ENCODE results near the gene NADK.
"Not testable (repeated sequence)": the region's sequence is repeated elsewhere in the genome, so short reads cannot be mapped to it uniquely, and the experiment has no call there.

Gene NADK

DNA sequence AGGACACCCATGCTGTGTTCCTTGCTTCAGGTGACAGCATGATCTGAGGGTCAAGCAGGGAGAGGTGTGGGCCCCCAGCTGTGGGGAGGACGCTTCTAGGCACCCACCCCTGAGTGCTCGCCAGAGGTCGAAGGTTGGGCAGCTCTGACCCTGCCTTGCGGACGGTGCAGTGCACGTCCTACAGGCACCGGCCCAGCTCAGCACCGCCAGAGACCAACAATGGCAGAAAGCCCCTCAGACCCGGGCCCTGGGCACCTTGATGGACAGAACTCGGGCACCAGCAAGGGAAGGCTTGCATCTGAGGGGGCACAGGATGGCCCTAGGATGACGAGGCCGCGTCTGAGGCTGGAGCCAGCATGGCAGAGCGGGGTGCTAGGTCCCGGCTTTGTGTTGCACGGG lies 24.7 kb downstream of the NADK start:
- H3K4me1 ChIP-seq (ENCODE audit: control insufficient read depth in 1 of 2, insufficient read depth in 2 of 2, low read length in 2 of 2) = no peaks in the 10 kb centered on the region
- no peaks in the 10 kb centered on the region for H3K27me3 ChIP-seq (ENCODE audit: low read depth, low read length)
- H3K9me3 ChIP-seq (ENCODE audit: control insufficient read depth in 1 of 2, low read length in 2 of 2) = no peaks in the 10 kb centered on the region
- no peak overlapping the region for H3K4me3 ChIP-seq (ENCODE audit: low read depth in 1 of 2, low read length in 2 of 2)
- H3K27ac ChIP-seq (ENCODE audit: low read length) = no peak overlapping the region
- peaks cover 20 to 52% of the 10 kb centered on the region in 2 donors for H3K36me3 ChIP-seq (ENCODE audit: control insufficient read depth in 1 of 2, insufficient read depth in 2 of 2, low read length in 2 of 2)

GRCh38 chr1:1752636-1753606 lies 25.3 kb downstream of the NADK start:
- Histone ChIP-seq H3K36me3 (ENCODE audit: control insufficient read depth in 1 of 2, insufficient read depth in 2 of 2, low read length in 2 of 2) (peaks cover 20 to 52% of the 10 kb centered on the region in 2 donors), H3K4me1 (ENCODE audit: control insufficient read depth in 1 of 2, insufficient read depth in 2 of 2, low read length in 2 of 2) (no peaks in the 10 kb centered on the region), H3K9me3 (ENCODE audit: control insufficient read depth in 1 of 2, low read length in 2 of 2) (no peaks in the 10 kb centered on the region), H3K4me3 (ENCODE audit: low read depth in 1 of 2, low read length in 2 of 2) (no peak overlapping the region), H3K27me3 (ENCODE audit: low read depth, low read length) (no peaks in the 10 kb centered on the region), H3K27ac (ENCODE audit: low read length) (no peak overlapping the region)

DNA sequence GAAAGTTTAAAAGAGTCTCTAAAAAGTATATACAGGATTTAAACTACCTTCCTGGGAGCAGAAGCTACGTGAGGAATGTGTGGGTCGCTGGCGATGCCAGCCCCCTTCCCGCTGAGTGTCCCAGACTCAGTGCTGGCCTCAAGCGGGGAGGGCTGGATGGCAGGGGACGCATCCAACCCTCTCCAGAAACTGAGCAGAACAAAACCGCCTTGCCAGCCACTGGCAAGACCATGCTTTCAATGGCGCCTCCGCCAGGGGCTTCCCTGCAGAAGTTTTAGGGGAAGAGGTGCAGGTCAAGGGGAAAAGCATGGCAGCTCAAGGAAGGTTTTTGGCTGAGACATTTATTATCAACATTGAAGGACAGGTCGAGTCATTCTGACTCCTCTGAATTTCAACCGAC lies 26.1 kb downstream of the NADK start:
- Histone ChIP-seq H3K36me3 (ENCODE audit: control insufficient read depth in 1 of 2, insufficient read depth in 2 of 2, low read length in 2 of 2) (peaks cover 20 to 48% of the 10 kb centered on the region in 2 donors), H3K27me3 (ENCODE audit: low read depth, low read length) (no peaks in the 10 kb centered on the region), H3K9me3 (ENCODE audit: control insufficient read depth in 1 of 2, low read length in 2 of 2) (no peaks in the 10 kb centered on the region), H3K4me1 (ENCODE audit: control insufficient read depth in 1 of 2, insufficient read depth in 2 of 2, low read length in 2 of 2) (no peaks in the 10 kb centered on the region), H3K4me3 (ENCODE audit: low read depth in 1 of 2, low read length in 2 of 2) (no peak overlapping the region), H3K27ac (ENCODE audit: low read length) (no peak overlapping the region)

DNA sequence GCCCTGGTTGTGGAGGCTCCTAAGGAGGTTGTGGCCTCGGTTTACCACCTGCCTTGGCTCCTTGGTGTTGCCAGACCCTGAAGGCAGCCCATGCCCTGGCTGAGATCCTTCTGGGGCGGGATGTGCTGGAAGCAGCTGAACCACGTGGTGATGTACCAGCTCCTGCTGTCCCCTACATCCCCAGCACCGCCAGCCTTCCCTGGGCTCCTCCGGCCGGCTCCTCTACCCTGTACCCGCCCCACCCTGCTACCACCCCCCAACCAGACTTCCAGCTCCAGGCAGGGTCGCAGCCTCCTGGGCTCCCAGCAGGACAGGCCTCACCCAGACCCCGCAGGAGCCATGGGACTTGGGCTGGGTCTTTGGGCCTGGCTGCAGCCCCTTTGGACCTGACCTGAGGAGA lies 28.3 kb downstream of the NADK start:
- H3K27me3 ChIP-seq (ENCODE audit: low read depth, low read length); H3K9me3 ChIP-seq (ENCODE audit: control insufficient read depth in 1 of 2, low read length in 2 of 2): not testable (repeated sequence)

DNA sequence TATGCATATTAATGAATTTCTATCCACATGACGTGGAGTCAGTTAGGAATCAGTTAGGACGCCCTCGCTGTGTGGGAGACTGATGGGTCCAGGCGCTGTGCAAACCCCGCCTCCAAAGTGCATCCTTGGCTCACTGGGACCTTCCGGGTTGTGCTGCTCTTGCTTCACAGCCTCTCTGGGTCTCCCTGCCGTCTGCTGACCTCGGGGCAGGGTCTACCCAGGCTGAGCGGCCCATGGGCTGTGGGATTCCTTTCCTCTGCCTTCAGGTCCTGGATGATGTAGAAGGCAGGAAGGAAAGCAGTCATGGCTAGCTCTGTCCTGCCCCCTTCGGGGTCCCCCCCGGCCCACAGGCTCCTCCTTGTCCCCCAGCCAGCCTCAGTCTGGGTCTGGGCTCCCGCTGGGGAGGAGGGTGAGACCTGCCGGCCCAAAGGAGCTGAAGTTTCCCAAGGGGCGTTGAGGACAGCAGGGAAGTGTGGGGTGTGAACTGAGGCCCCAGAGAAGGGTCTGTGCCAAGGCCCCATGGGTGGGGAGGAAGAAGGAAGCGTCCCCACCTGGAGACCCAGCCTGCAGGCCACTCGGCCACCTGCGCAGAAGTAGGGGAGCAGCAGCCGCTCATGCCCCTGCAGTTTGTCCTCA lies 29.5 kb downstream of the NADK start:
- H3K9me3 ChIP-seq (ENCODE audit: control insufficient read depth in 1 of 2, low read length in 2 of 2) = no peaks in the 10 kb centered on the region
- no peak overlapping the region for H3K27ac ChIP-seq (ENCODE audit: low read length)
- no peak overlapping the region for H3K4me3 ChIP-seq (ENCODE audit: low read depth in 1 of 2, low read length in 2 of 2)
- no peaks in the 10 kb centered on the region for H3K27me3 ChIP-seq (ENCODE audit: low read depth, low read length)
- H3K4me1 ChIP-seq (ENCODE audit: control insufficient read depth in 1 of 2, insufficient read depth in 2 of 2, low read length in 2 of 2) = no peaks in the 10 kb centered on the region
- H3K36me3 ChIP-seq (ENCODE audit: control insufficient read depth in 1 of 2, insufficient read depth in 2 of 2, low read length in 2 of 2) = peaks cover 7 to 17% of the 10 kb centered on the region in 2 donors

More for the DNA sequence above, 28.3 kb downstream of the NADK start:
- H3K36me3 ChIP-seq (ENCODE audit: control insufficient read depth in 1 of 2, insufficient read depth in 2 of 2, low read length in 2 of 2) = peaks cover 9 to 27% of the 10 kb centered on the region in 2 donors
- H3K4me1 ChIP-seq (ENCODE audit: control insufficient read depth in 1 of 2, insufficient read depth in 2 of 2, low read length in 2 of 2); H3K4me3 ChIP-seq (ENCODE audit: low read depth in 1 of 2, low read length in 2 of 2); H3K27ac ChIP-seq (ENCODE audit: low read length): not testable (repeated sequence)

- not testable (repeated sequence) for H3K27ac ChIP-seq (ENCODE audit: low read length); H3K4me1 ChIP-seq (ENCODE audit: control insufficient read depth in 1 of 2, insufficient read depth in 2 of 2, low read length in 2 of 2); H3K36me3 ChIP-seq (ENCODE audit: control insufficient read depth in 1 of 2, insufficient read depth in 2 of 2, low read length in 2 of 2); H3K27me3 ChIP-seq (ENCODE audit: low read depth, low read length); H3K9me3 ChIP-seq (ENCODE audit: control insufficient read depth in 1 of 2, low read length in 2 of 2)
- peak overlapping the region in 1 of 2 donors; percentile 24 for H3K4me3 ChIP-seq (ENCODE audit: low read depth in 1 of 2, low read length in 2 of 2)
Measured at GRCh38 chr1:1746566-1746909, 31.7 kb downstream of the NADK start.

GRCh38 chr1:1745651-1746565 lies 32.4 kb downstream of the NADK start:
- H3K36me3 ChIP-seq (ENCODE audit: control insufficient read depth in 1 of 2, insufficient read depth in 2 of 2, low read length in 2 of 2); H3K9me3 ChIP-seq (ENCODE audit: control insufficient read depth in 1 of 2, low read length in 2 of 2); H3K4me1 ChIP-seq (ENCODE audit: control insufficient read depth in 1 of 2, insufficient read depth in 2 of 2, low read length in 2 of 2); H3K27ac ChIP-seq (ENCODE audit: low read length); H3K27me3 ChIP-seq (ENCODE audit: low read depth, low read length): not testable (repeated sequence)
- peak overlapping the region in 1 of 2 donors; percentile 24 for H3K4me3 ChIP-seq (ENCODE audit: low read depth in 1 of 2, low read length in 2 of 2)

DNA sequence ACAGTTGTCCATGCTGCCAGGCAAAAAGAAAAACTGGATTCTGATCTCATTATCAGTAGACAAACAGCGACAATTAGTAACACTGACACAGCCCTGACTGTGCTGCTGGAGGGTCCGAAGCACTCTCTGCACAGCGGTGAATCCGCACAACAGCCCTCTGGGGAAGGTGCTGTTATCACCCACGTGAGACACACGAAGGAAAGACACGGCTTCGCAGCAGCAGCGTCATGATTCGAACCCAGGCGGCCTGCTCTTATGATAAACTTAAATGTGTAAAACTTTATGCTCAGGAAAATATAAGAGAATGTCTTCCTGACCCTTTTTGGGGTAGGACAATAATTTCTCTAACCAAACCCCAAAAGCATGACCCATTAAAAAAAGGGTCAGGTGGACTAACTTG lies 35.7 kb downstream of the NADK start:
- not testable (repeated sequence) for H3K27ac ChIP-seq (ENCODE audit: low read length); H3K36me3 ChIP-seq (ENCODE audit: control insufficient read depth in 1 of 2, insufficient read depth in 2 of 2, low read length in 2 of 2); H3K4me1 ChIP-seq (ENCODE audit: control insufficient read depth in 1 of 2, insufficient read depth in 2 of 2, low read length in 2 of 2); H3K9me3 ChIP-seq (ENCODE audit: control insufficient read depth in 1 of 2, low read length in 2 of 2); H3K27me3 ChIP-seq (ENCODE audit: low read depth, low read length); H3K4me3 ChIP-seq (ENCODE audit: low read depth in 1 of 2, low read length in 2 of 2)

DNA sequence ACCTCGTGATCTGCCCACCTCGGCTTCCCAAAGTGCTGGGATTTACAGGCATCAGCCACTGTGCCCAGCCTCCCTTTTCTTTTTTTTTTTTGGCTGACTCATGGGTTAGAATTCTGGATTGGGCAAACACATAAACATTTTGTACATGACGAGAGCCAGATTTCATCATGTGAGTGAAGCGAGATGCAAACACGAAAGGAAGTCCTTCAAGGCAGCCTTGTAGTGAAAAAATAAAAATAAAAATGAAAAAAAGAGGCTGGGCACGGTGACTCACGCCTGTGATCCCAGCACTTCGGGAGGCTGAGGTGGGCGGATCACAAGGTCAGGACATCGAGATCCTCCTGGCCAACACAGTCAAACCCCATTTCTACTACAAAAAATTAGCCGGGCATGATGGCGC lies 37.3 kb downstream of the NADK start:
- not testable (repeated sequence) for H3K27ac ChIP-seq (ENCODE audit: low read length); H3K9me3 ChIP-seq (ENCODE audit: control insufficient read depth in 1 of 2, low read length in 2 of 2); H3K36me3 ChIP-seq (ENCODE audit: control insufficient read depth in 1 of 2, insufficient read depth in 2 of 2, low read length in 2 of 2); H3K4me1 ChIP-seq (ENCODE audit: control insufficient read depth in 1 of 2, insufficient read depth in 2 of 2, low read length in 2 of 2); H3K4me3 ChIP-seq (ENCODE audit: low read depth in 1 of 2, low read length in 2 of 2); H3K27me3 ChIP-seq (ENCODE audit: low read depth, low read length)

GRCh38 chr1:1738799-1739337 lies 39.4 kb downstream of the NADK start:
- not testable (repeated sequence) for H3K27ac ChIP-seq (ENCODE audit: low read length); H3K4me3 ChIP-seq (ENCODE audit: low read depth in 1 of 2, low read length in 2 of 2); H3K36me3 ChIP-seq (ENCODE audit: control insufficient read depth in 1 of 2, insufficient read depth in 2 of 2, low read length in 2 of 2); H3K27me3 ChIP-seq (ENCODE audit: low read depth, low read length); H3K4me1 ChIP-seq (ENCODE audit: control insufficient read depth in 1 of 2, insufficient read depth in 2 of 2, low read length in 2 of 2); H3K9me3 ChIP-seq (ENCODE audit: control insufficient read depth in 1 of 2, low read length in 2 of 2)
